B cell (primary cell): ENCODE data around the gene DFFB. TPM values are rescaled to one million over a fixed set of nuclear protein-coding genes. Genes with fewer than 3 reads are reported as not detected.

Source experiments
- ATAC-seq: fragments of 200-7000 bp; cut with Tn5 transposase; one replicate; pipeline ENCODE4 v1.10.0; 2021; ENCODE audit warnings: low read depth, mild to moderate bottlenecking, moderate number of reproducible peaks, moderate library complexity
- CTCF ChIA-PET: fragments of 350-600 bp; sonication (Branson Sonifier 250); formaldehyde crosslinking; loops from one replicate; lab custom pipeline; 2021; ENCODE audit warnings: antibody characterized with exemption, inconsistent platforms; lab: Charles Lee
- POLR2A ChIA-PET: fragments of 350-600 bp; sonication (Branson Sonifier 250); formaldehyde crosslinking; loops from one replicate; lab custom pipeline; 2021; ENCODE audit warnings: antibody characterized with exemption; lab: Charles Lee
- DNase-seq: peaks from one replicate; pipeline ENCODE4 v3.0.0; 2013
- H2AFZ ChIP-seq: 2 replicates; pipeline ENCODE4 v1.6.1; 2012; ENCODE audit warnings: mild to moderate bottlenecking, low read depth, low read length; ENCODE audit not compliant: insufficient read depth, poor library complexity, severe bottlenecking
- H3K27ac ChIP-seq, 2 donors: 1 replicate in 1 of 2; 2 replicates in 1 of 2; pipeline ENCODE4 v1.5.1; 2012 to 2013; ENCODE audit warnings: low read length in 2 of 2, mild to moderate bottlenecking in 2 of 2, moderate library complexity in 1 of 2
- H3K27me3 ChIP-seq, 4 experiments: fragments of 200-600 bp in 1 of 4; sonication (generic) in 1 of 4; replicated peaks in 1 of 4; 1 replicate in 2 of 4; 2 replicates in 2 of 4; pipeline versions ENCODE4 v1.6.1 to v1.7.0; 2013 to 2016; ENCODE audit warnings: low read length in 3 of 4, mild to moderate bottlenecking in 2 of 4, mixed read lengths in 1 of 4, moderate library complexity in 1 of 4; ENCODE audit not compliant: insufficient read depth in 4 of 4, control insufficient read depth in 3 of 4; ENCODE audit errors: control extremely low read depth in 1 of 4
- H3K36me3 ChIP-seq, 2 experiments: replicated peaks in 1 of 2; 1 replicate in 1 of 2; 2 replicates in 1 of 2; pipeline versions ENCODE4 v1.6.1 to v1.7.1; 2013; ENCODE audit warnings: low read length in 1 of 2; ENCODE audit not compliant: insufficient read depth in 2 of 2, control insufficient read depth in 1 of 2; ENCODE audit errors: control extremely low read depth in 1 of 2, extremely low read depth in 1 of 2
- H3K4me1 ChIP-seq, 2 donors: fragments of 200-600 bp in 1 of 2; sonication (generic) in 1 of 2; 1 replicate in 1 of 2; 2 replicates in 1 of 2; pipeline versions ENCODE4 v1.5.1 to v1.6.1; 2013 to 2017; ENCODE audit warnings: low read length in 2 of 2; ENCODE audit not compliant: control insufficient read depth in 2 of 2, insufficient read depth in 2 of 2
- H3K4me2 ChIP-seq: replicated peaks from 2 replicates; pipeline ENCODE3; 2012; ENCODE audit warnings: mild to moderate bottlenecking, low read depth, low read length; ENCODE audit not compliant: poor library complexity, severe bottlenecking
- H3K4me3 ChIP-seq, 5 experiments: fragments of 200-600 bp in 1 of 5; sonication (generic) in 1 of 5; 1 replicate in 3 of 5; 2 replicates in 2 of 5; pipeline versions ENCODE4 v1.5.1 to v1.7.0; 2011 to 2016; ENCODE audit warnings: low read length in 4 of 5, mild to moderate bottlenecking in 4 of 5, low read depth in 2 of 5, control low read depth in 1 of 5, moderate library complexity in 1 of 5; ENCODE audit not compliant: insufficient read depth in 1 of 5; ENCODE audit errors: control extremely low read depth in 1 of 5, extremely low read depth in 1 of 5
- H3K79me2 ChIP-seq: fragments of 200-600 bp; sonication (generic); one replicate; pipeline ENCODE4 v1.6.0; 2016; ENCODE audit warnings: low read length; ENCODE audit not compliant: control insufficient read depth, insufficient read depth
- H3K9ac ChIP-seq: fragments of 200-600 bp; sonication (generic); 2 replicates; pipeline ENCODE4 v1.6.1; 2017; ENCODE audit warnings: mild to moderate bottlenecking, low read length, moderate library complexity
- H3K9me3 ChIP-seq, 3 donors: one replicate each; pipeline versions ENCODE4 v1.6.1 to v1.7.1; 2013; ENCODE audit warnings: low read length in 2 of 3; ENCODE audit not compliant: control insufficient read depth in 2 of 3, insufficient read depth in 1 of 3; ENCODE audit errors: control extremely low read depth in 1 of 3
- H4K20me1 ChIP-seq: 2 replicates; pipeline ENCODE4 v1.6.0; 2012; ENCODE audit warnings: mild to moderate bottlenecking, low read length; ENCODE audit not compliant: insufficient read depth, control insufficient read depth, poor library complexity, severe bottlenecking
- H3K27ac Mint-ChIP-seq: one replicate; pipeline ENCODE4 v1.8.0; 2021; ENCODE audit warnings: mixed read lengths
- H3K27me3 Mint-ChIP-seq: one replicate; pipeline ENCODE4 v1.8.0; 2021; ENCODE audit warnings: mixed read lengths
- H3K4me1 Mint-ChIP-seq: one replicate; pipeline ENCODE4 v1.8.0; 2021; ENCODE audit warnings: mixed read lengths
- H3K4me3 Mint-ChIP-seq: one replicate; pipeline ENCODE4 v1.8.0; 2021; ENCODE audit warnings: mixed read lengths
- H3K9me3 Mint-ChIP-seq: one replicate; pipeline ENCODE4 v1.8.0; 2022; ENCODE audit warnings: mixed read lengths; ENCODE audit not compliant: insufficient read depth
- CTCF ChIP-seq: fragments of 200-600 bp; IDR thresholded peaks from one replicate; pipeline ENCODE4 v1.8.0; 2022; ENCODE audit warnings: antibody characterized with exemption, mild to moderate bottlenecking
- EZH2 ChIP-seq: IDR thresholded peaks from 2 replicates; pipeline ENCODE4 v1.6.1; 2012; ENCODE audit warnings: borderline replicate concordance, low read depth, mild to moderate bottlenecking, moderate library complexity, low read length; ENCODE audit not compliant: insufficient read depth, poor library complexity, severe bottlenecking
- WGBS: methylation state at CpG from one replicate; pipeline ENCODE4 v1.1.5; 2013; ENCODE audit warnings: missing lambda C conversion rate; ENCODE audit not compliant: insufficient coverage; 5-methylcytosine and 5-hydroxymethylcytosine counted together
- intact Hi-C: fragments of 100-400 bp; cut with micrococcal nuclease; formaldehyde crosslinking; loops from one replicate; pipeline ENCODE4 v1.10.0; 2022
- polyA plus RNA-seq: library from polyadenylated mRNA; depleted of rRNA; stranded (reverse); fragments of >200 nt; gene quantifications from 2 replicates; pipeline ENCODE4 v1.2.3, GENCODE V29; 2012
- total RNA-seq, 2 donors: library from RNA; stranded (reverse); fragments of 120-200 nt in 1 of 2; gene quantifications; 1 replicate in 1 of 2; 2 replicates in 1 of 2; pipeline versions ENCODE4 v1.2.3 to v1.2.4, GENCODE V29; 2013 to 2022

Gene DFFB
- total and polyA plus RNA-seq, 2 donors (not counting 1 experiment from before 2014, with no cell fraction given), result 14.0 to 17.4 TPM

- Histone ChIP-seq H3K4me1 (peaks cover 0 to 8% of the 10 kb centered on the region in 2 donors), H3K9ac (no peak overlapping the region), H3K36me3 (peaks cover 4 to 50% of the 10 kb centered on the region in 2 experiments), H4K20me1 (no peaks in the 10 kb centered on the region), H3K79me2 (no peaks in the 10 kb centered on the region), H2AFZ (no peak overlapping the region), H3K4me3 (no peak overlapping the region), H3K27me3 (no peaks in the 10 kb centered on the region), H3K27ac (no peak overlapping the region), H3K4me2 (no peak overlapping the region), H3K9me3 (peaks cover 0 to 10% (median 6%) of the 10 kb centered on the region in 3 donors)
- Mint-ChIP-seq H3K27me3 (no peaks in the 10 kb centered on the region), H3K27ac (no peak overlapping the region), H3K9me3 (no peaks in the 10 kb centered on the region), H3K4me3 (no peak overlapping the region), H3K4me1 (no peaks in the 10 kb centered on the region)
- ChIA-PET POLR2A (no interaction called here), CTCF (no interaction called here)
- TF ChIP-seq CTCF (no peak), EZH2 (no peak)
- DNase-seq, result no peak
- WGBS, result 76% methylated on average over 5 of the region's 5 CpGs
- ATAC-seq, result no peak
- intact Hi-C loops, result no loop called here
These were observed 23.9 kb downstream of the DFFB start for GRCh38 chr1:3881193-3881480.

DNA sequence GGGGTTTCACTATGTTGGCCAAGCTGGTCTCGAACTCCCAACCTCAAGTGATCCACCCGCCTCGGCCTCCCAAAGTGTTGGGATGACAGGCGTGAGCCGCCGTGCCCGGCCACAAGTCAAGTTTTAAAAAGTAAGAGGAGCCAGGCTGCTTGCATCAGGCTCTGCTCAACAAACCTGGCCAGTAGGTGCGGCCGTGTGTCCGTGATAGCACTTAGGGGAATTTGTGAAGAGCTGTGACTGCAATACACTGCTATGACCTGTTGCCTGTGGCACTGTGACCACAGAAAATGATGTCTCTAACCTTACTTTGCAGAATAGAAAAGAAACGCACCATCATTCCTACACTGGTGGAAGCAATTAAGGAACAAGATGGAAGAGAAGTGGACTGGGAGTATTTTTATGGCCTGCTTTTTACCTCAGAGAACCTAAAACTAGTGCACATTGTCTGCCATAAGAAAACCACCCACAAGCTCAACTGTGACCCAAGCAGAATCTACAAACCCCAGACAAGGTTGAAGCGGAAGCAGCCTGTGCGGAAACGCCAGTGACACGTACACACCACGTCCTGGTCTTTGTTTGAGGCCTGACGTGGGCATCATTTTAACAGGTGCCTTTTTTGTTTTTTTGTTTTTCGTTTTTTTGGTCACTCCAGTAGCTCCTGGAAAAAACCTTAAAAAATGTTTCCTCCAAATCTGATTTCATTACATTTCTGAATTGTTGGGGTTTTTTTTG lies 26.1 kb downstream of the DFFB start:
- peaks cover 11 to 63% of the 10 kb centered on the region in 2 experiments for H3K36me3 ChIP-seq
- H3K4me2 ChIP-seq, result no peak overlapping the region
- ChIA-PET POLR2A (no interaction called here), CTCF (interaction anchor here (0.7 kb wide), 1 partner anchor 42 kb away, joined by 3 read pairs; no protein-coding TSS in a partner anchor)
- no peaks in the 10 kb centered on the region for H3K27me3 ChIP-seq
- peaks cover 0 to 8% of the 10 kb centered on the region in 2 donors for H3K4me1 ChIP-seq
- Mint-ChIP-seq H3K9me3 (no peaks in the 10 kb centered on the region), H3K27ac (no peak overlapping the region), H3K27me3 (no peaks in the 10 kb centered on the region), H3K4me1 (no peaks in the 10 kb centered on the region), H3K4me3 (no peak overlapping the region)
- H3K27ac ChIP-seq, result no peak overlapping the region
- no peak for ATAC-seq
- TF ChIP-seq CTCF, result no peak
- no peak for TF ChIP-seq EZH2
- H2AFZ ChIP-seq, result no peak overlapping the region
- intact Hi-C loops, result no loop called here
- DNase-seq, result no peak
- no peaks in the 10 kb centered on the region for H3K79me2 ChIP-seq
- 94% methylated on average over 15 of the region's 18 CpGs for WGBS
- H4K20me1 ChIP-seq, result no peaks in the 10 kb centered on the region
- no peak overlapping the region for H3K4me3 ChIP-seq
- H3K9me3 ChIP-seq, result peaks cover 0 to 10% (median 6%) of the 10 kb centered on the region in 3 donors
- H3K9ac ChIP-seq, result no peak overlapping the region
